Superior temporal gyrus (tissue), 1 donor: ENCODE results near the gene CC2D1B.

Experiments
- DNase-seq: peaks from one replicate; pipeline ENCODE4 v3.0.0-alpha.2; 2016; ENCODE audit errors: extremely low spot score

The CC2D1B gene

GRCh38 chr1:52359676-52360594, 6.1 kb downstream of the CC2D1B start:
- no peak for DNase-seq

DNA sequence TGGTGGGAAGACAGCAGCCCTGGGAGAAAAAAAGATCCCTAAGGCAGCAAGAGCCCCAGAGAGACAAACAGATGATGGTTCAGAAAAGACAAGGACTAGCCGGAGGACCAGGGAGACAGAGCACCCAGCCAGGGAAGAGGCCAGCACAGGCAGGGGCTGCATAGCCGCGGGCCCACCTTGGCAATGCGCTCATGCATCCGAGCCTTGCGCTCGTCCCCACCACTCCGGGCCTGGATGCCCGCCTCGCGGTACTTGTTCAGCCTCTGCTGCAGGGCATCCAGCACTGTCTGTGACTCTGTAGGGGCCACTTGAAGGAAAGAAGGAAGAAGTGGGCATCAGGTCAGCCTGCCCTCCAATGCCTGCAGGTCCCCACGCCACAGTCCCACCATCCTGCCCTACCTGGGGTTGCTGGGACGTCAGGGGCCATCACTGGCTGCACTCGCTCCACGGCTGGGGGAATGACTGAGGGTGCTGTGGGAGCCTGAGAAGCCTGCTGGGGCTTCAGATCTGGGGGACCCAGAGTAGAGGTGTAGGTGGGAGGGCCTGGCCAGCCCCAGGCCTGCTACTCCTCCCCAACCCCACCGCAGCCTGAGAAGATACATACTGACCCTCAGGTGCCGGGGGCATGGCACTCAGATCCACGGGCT, 7.0 kb downstream of the CC2D1B start:
- DNase-seq, result no peak

GRCh38 chr1:52357397-52357796, 8.6 kb downstream of the CC2D1B start:
- DNase-seq, result no peak

- no peak for DNase-seq
Measured at GRCh38 chr1:52356818-52357355, 9.1 kb downstream of the CC2D1B start.

DNA sequence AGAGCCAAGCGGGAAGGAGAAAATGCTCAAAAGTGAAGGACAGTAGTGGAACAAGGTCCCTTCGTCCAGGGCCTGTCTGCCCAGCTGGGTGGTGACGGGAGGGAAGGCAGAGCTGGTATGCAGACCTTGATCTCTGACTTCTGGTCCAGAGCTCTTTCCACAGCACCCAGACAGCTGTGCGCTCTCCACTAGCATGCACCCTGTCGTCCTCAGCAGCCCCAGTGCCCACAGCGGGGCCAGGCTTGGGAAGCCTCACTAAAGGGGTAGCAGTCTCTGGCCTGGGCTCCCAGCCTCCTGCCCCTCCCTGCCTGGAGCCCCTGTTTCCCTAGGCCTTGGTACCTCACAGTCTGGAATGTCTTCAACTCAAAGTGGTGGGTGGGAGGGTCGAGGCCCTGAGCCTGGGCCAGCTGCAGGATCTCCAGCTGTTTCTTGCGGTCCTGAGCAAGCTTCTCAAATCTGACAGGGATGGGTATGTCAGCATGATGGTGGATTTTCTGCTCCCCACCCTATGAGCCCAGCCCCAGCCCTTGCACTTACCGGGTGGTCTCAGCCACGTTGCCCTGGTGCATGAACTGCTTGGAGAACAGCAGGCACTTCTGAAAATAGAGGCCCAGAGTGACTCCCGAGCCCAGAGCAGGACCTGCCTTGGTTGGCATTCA, 10.0 kb downstream of the CC2D1B start:
- no peak for DNase-seq

GRCh38 chr1:52355436-52355835, 10.6 kb downstream of the CC2D1B start:
- DNase-seq, result no peak

DNA sequence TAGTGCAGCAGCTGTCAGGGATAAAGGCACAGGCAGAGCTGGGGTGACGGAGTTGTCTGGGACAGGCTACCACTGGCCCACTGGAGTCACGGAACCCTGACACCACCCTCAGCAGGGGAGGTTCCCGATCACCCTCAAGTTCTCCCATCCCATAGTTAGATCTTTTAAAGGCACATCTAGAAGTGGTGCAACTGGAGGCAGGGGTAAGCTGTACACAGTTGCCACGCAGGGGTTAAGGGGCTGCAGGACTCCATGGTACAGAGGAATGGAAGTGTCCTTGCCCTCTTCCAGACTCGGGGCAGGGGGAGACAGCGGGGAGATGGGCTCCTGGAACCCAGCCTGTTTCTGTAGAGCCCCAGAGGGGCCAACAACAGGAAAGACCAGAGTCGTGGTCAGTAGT, 13.3 kb downstream of the CC2D1B start:
- no peak for DNase-seq

DNA sequence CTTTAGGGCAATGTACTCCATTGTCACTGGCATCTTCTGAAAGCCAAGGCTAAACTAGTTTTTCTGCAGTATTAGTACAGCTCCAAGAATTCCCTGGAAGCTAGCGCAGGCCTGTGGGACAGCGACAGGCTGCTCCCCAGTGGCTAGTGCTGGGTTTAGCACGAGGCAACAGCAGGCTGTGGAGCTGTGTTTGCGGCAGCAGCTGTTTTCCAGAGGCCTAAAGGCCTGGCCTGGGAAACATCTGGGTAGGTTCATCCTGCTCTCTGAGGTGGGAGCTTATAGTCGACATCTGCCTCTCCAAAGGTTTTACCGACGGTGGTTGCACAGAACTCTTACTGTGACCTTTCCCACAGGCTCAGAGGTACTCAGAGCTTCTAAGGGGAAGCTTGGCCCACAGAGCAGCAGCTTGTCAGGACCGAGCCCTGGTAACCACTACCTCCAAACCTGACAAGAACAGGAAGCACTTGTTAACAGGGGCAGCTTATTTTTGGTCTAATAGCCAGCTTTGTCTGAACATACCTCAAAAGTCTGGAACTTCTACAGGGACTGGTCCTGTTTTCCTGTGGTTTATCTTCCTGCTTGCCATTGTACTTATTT, 17.2 kb downstream of the CC2D1B start:
- DNase-seq, result peak; percentile 76

DNA sequence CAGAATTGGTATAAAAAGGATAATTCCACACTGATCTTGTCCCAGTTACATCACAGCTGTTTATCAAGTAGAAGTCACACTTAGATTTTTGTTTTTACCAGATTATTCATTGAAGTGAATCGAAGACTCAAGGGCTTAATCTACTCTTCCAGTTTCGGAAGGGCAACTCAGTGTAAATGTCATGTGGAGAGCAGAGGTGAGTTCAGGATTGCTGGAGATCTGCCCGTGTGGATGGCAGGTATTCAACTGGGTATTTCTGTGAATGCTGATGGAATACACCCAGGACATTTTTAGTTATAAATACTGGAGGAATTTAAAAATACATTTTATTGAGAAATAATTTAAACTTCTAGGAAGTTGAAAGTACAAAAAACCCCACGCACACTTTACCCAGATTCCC, 19.4 kb downstream of the CC2D1B start:
- DNase-seq, result no peak

- no peak for DNase-seq
Measured at GRCh38 chr1:52345252-52345651, 20.8 kb downstream of the CC2D1B start.

GRCh38 chr1:52343979-52344378, 22.0 kb downstream of the CC2D1B start:
- no peak for DNase-seq

DNA sequence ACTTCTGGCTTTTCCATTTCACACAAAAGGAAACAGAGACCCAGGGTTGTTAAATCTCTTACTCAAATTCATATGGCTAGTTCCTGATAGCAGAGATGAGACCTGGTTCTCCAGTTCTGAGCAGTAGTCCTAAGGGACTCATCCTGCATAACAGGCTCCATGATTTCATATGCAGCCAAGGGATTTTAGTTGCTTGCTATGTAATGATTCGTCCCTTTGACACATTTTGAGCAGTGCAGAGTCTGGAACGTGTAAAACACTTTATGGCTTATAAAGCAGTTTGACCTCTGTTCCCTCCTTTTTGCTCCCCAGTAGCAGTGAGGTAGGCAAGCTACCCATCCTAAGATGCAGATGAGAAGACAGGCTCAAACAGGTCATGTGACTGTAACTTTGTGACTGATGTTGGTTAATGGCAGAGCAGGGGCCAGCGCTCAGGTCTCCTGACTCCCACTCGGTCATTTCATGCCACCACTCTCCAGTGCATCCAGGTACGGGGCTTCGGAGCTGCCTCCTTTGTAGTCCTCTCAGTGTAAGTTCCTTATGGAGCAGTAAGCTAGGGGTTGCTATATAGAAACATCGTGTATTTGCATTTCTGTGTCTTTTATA, 24.2 kb downstream of the CC2D1B start:
- DNase-seq, result no peak

DNA sequence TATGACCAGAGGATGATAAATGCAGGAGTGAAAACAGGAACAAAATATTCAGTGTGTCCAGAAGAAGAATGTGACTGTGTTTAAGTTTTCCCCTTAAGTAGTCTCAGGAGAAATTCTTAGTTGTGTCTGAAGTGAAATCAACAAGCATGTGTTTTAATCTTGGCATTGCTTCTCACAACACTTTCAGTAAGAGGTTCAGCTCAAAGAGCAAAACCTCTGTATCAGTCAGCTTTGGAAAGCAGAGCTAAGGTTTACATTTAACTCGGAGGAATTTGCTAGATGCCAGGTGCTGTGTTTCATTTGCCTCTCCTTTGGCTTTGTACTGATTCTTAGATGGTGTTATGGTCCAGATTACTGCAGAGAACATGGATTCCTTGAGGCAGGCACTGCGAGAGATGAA, 28.6 kb downstream of the CC2D1B start:
- no peak for DNase-seq

DNA sequence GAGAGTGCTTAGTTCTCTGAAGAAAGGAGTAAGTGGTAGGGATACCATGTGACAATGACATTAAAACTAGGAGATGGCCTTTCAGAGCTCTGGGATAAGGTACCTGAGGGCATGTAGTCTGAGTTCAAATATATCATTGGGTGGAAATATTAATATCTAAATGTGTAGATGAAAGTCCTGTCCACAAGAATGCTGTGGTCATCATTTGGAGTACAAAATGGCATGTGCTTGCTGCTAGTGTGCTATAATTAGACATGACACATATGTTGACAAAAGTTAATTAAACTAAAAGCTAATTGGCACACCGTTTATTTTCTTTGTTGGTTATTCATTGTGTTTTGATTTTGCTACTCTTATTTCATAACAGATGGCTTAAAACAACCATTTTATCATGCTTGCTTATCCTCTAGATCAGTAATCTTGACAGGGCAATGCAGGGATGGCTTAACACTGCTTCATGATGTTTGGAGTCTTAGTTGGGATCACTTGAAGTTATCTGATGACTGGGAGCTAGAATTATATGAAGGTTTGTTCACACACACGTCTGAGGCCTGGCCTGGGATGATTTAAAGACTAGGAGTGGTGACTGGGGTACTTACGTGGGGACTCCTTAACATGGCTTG, 31.0 kb downstream of the CC2D1B start:
- no peak for DNase-seq

- no peak for DNase-seq
Measured at GRCh38 chr1:52332411-52332810, 33.6 kb downstream of the CC2D1B start.

- no peak for DNase-seq
Measured at GRCh38 chr1:52328615-52329014, 37.4 kb downstream of the CC2D1B start.

DNA sequence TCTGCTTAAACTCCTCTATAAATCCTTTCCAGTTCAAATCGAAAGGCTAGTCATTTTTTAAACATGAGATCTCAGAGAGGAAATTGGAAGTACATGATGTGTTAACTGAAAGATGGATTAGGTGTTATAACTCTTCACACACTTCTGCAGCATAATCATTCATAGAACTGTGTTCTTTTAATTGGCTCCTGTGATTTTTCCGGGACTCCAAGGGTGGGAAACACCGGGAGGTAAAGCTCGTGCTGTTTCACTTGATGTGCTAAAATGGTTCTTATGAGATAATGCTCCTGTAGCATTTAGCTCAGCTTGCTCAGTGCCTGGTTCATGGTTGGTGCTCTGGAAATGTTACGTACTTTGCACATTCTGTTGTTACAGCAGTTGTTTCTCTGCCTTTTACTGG, 40.2 kb downstream of the CC2D1B start:
- DNase-seq, result no peak

- DNase-seq, result no peak
Measured at GRCh38 chr1:52323731-52324130, 42.3 kb downstream of the CC2D1B start.

GRCh38 chr1:52321061-52321460, 44.9 kb downstream of the CC2D1B start:
- DNase-seq, result peak; percentile 74

GRCh38 chr1:52306227-52307006, 59.6 kb downstream of the CC2D1B start:
- no peak for DNase-seq
